Measurements from ENCODE around the gene DOCK9.

DNA sequence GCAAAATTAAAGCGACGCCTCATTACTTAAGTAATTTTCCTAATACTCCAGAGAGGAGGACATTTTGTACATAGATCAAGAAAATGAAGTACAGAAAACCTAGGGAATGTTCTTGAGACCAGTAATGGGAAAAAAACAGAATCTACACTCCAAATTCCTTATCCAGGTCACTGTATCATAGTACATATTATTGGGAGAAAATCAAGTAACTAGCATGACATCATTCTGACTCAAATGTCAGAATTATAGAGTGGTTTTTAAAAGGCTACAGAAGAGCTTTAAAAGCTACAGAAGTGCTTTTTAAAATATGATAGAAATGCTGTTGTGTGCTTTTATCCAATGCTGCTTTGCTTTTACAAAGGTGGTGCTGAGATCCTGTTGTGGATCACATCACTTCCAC is 139.1 kb downstream of the DOCK9 start:
- TF ChIP-seq, protein P1, sequence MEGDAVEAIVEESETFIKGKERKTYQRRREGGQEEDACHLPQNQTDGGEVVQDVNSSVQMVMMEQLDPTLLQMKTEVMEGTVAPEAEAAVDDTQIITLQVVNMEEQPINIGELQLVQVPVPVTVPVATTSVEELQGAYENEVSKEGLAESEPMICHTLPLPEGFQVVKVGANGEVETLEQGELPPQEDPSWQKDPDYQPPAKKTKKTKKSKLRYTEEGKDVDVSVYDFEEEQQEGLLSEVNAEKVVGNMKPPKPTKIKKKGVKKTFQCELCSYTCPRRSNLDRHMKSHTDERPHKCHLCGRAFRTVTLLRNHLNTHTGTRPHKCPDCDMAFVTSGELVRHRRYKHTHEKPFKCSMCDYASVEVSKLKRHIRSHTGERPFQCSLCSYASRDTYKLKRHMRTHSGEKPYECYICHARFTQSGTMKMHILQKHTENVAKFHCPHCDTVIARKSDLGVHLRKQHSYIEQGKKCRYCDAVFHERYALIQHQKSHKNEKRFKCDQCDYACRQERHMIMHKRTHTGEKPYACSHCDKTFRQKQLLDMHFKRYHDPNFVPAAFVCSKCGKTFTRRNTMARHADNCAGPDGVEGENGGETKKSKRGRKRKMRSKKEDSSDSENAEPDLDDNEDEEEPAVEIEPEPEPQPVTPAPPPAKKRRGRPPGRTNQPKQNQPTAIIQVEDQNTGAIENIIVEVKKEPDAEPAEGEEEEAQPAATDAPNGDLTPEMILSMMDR (IDR thresholded peaks at IDR 0.05): no peak
- TF ChIP-seq POLR2A (IDR thresholded peaks at IDR 0.05): no peak

All from right lobe of liver (tissue), 4 donors.